ENCODE results near the gene UNC45B.
"Not testable (repeated sequence)": the region's sequence is repeated elsewhere in the genome, so short reads cannot be mapped to it uniquely, and the experiment has no call there.

Gene UNC45B

GRCh38 chr17:35170968-35171771 is 23.6 kb downstream of the UNC45B start:
- H3K27me3 Mint-ChIP-seq, result peaks cover 22% of the 10 kb centered on the region
- no peak overlapping the region for H3K27ac Mint-ChIP-seq
- no peaks in the 10 kb centered on the region for H3K36me3 Mint-ChIP-seq (ENCODE audit: low read depth)
- H3K4me3 Mint-ChIP-seq, result no peak overlapping the region
- intact Hi-C loops (cut with micrococcal nuclease), result no loop called here
- H3K9me3 Mint-ChIP-seq, result no peaks in the 10 kb centered on the region
- H3K4me1 Mint-ChIP-seq (ENCODE audit: low read depth), result no peaks in the 10 kb centered on the region

DNA sequence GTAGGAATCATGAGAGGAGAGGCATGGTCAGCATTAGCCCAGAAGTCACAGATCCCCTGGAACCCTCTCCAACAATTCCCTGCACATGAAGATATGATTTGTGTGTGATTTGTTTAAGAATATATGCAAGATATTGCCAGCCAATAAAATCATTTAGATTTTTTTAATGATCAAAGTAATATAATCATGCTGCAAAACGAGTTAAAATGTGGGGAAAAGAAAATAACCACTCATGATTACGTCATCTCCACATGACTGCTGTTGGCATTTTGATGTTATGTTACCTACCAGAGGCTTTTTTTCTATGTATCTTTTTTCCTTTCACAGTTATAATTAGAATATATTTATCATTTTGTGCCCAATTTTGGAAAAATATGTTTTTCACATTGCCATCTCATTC is 24.2 kb downstream of the UNC45B start:
- no peaks in the 10 kb centered on the region for H3K4me1 Mint-ChIP-seq (ENCODE audit: low read depth)
- H3K9me3 Mint-ChIP-seq, result no peaks in the 10 kb centered on the region
- H3K36me3 Mint-ChIP-seq (ENCODE audit: low read depth), result no peaks in the 10 kb centered on the region
- no peak overlapping the region for H3K27ac Mint-ChIP-seq
- intact Hi-C loops (cut with micrococcal nuclease), result loop anchor here (2.0 kb wide), 1 partner anchor 361 kb away; no protein-coding TSS in a partner anchor
- peaks cover 17% of the 10 kb centered on the region for H3K27me3 Mint-ChIP-seq
- H3K4me3 Mint-ChIP-seq, result no peak overlapping the region

GRCh38 chr17:35172321-35172720 is 24.7 kb downstream of the UNC45B start:
- H3K4me3 Mint-ChIP-seq; H3K4me1 Mint-ChIP-seq (ENCODE audit: low read depth); H3K36me3 Mint-ChIP-seq (ENCODE audit: low read depth); H3K27ac Mint-ChIP-seq; H3K9me3 Mint-ChIP-seq: not testable (repeated sequence)
- H3K27me3 Mint-ChIP-seq, result peaks cover 16% of the 10 kb centered on the region
- intact Hi-C loops (cut with micrococcal nuclease), result loop anchor here (2.0 kb wide), 1 partner anchor 360 kb away; no protein-coding TSS in a partner anchor

DNA sequence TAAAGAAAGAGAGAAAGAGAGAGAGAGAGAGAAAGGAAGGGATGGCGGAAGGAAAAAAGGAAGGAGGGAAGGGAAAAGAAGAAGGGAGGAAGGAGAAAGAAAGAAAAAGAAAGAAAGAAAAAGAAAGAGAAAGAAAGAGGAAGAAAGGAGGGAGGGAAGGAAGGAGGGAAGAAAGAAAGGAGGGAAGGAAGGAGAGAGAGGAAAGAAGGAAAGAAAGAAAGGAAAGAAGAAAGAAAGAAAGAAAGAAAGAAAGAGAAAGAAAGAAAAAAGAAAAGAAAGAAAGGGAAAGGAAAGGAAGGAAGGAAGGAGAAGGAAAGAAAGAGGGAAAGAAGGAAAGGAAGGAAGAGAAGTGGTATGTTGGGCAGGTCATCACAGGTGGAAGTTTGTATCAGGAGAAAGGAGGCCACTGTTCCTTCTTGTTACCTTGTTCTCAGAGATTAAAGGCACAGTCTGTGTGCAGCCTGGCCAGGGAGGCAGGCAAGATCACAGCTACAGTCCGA is 27.3 kb downstream of the UNC45B start:
- Mint-ChIP-seq H3K9me3 (no peaks in the 10 kb centered on the region), H3K27ac (no peak overlapping the region), H3K27me3 (peaks cover 15% of the 10 kb centered on the region), H3K4me1 (ENCODE audit: low read depth) (no peaks in the 10 kb centered on the region), H3K4me3 (no peak overlapping the region), H3K36me3 (ENCODE audit: low read depth) (no peaks in the 10 kb centered on the region)
- intact Hi-C loops (cut with micrococcal nuclease), result no loop called here

DNA sequence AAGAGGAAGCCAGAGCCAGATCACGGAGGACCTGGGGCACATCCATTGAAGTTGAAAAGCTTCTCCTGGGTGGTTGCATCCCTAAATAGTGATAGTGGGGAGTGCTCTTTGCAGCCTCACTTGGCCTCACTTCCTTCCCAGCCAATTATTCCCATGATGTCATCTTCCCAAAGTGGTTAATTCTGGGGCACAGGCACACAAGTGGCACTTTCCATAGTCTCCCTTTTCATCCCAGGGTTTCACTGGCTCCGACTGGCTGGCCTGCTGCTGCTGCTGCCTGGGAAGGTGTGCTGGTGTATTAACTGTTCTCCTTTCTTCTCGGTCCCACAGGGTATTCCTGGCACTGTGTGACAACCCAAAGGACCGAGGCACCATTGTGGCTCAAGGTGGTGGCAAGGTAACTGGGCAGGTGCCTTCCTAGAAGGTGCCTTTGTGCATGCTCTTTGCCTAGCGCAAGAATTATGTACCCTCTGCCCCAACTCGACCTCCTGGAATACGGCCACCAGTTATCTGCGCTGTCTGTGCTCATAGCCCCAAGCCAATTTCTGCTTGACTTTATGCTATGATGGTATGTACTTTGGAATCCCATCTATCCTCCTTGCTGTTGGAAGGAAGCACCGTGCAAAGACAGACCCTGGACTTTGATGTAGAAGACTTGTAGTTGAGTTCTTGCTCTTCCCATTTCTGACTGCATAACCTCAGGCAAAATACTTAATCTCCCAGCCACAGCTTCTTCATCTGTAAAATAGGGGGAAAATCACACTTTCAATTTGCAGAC is 28.2 kb downstream of the UNC45B start:
- H3K4me1 Mint-ChIP-seq (ENCODE audit: low read depth), result no peaks in the 10 kb centered on the region

DNA sequence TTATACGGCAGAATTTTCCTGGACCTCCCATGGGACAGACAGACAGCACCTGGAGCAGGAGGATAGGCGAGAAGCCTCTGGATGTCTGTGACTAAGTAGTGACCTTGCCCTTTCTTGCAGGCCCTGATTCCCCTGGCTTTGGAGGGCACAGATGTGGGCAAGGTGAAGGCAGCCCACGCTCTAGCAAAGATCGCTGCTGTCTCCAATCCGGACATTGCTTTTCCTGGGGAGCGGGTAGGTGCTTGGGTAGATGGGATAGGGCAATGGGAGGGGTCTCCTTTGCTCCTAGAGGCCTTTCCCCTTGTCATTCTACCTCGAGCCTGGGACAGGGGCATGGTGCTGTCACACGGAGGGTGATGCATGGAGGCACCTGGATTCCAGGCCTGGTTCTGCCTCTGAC is 29.3 kb downstream of the UNC45B start:
- intact Hi-C loops (cut with micrococcal nuclease), result no loop called here
- Mint-ChIP-seq H3K27ac (no peak overlapping the region), H3K36me3 (ENCODE audit: low read depth) (no peaks in the 10 kb centered on the region), H3K9me3 (no peaks in the 10 kb centered on the region), H3K4me1 (ENCODE audit: low read depth) (no peaks in the 10 kb centered on the region), H3K27me3 (peaks cover 17% of the 10 kb centered on the region), H3K4me3 (no peak overlapping the region)

More for the DNA sequence above, 28.2 kb downstream of the UNC45B start:
- H3K4me3 Mint-ChIP-seq, result no peak overlapping the region
- H3K36me3 Mint-ChIP-seq (ENCODE audit: low read depth), result no peaks in the 10 kb centered on the region
- H3K9me3 Mint-ChIP-seq, result no peaks in the 10 kb centered on the region
- intact Hi-C loops (cut with micrococcal nuclease), result no loop called here
- peaks cover 15% of the 10 kb centered on the region for H3K27me3 Mint-ChIP-seq
- no peak overlapping the region for H3K27ac Mint-ChIP-seq

DNA sequence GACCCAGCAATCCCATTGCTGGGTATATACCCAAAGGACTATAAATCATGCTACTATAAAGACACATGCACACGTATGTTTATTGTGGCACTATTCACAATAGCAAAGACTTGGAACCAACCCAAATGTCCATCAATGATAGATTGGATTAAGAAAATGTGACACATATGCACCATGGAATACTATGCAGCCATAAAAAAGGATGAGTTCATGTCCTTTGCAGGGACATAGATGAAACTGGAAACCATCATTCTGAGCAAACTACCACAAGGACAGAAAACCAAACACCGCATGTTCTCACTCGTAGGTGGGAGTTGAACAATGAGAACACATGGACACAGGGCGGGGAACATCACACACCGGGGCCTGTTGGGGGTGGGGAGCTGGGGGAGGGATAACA is 31.8 kb downstream of the UNC45B start:
- intact Hi-C loops (cut with micrococcal nuclease); H3K27ac Mint-ChIP-seq; H3K9me3 Mint-ChIP-seq; H3K4me3 Mint-ChIP-seq; H3K4me1 Mint-ChIP-seq (ENCODE audit: low read depth); H3K36me3 Mint-ChIP-seq (ENCODE audit: low read depth): not testable (repeated sequence)
- peaks cover 32% of the 10 kb centered on the region for H3K27me3 Mint-ChIP-seq

DNA sequence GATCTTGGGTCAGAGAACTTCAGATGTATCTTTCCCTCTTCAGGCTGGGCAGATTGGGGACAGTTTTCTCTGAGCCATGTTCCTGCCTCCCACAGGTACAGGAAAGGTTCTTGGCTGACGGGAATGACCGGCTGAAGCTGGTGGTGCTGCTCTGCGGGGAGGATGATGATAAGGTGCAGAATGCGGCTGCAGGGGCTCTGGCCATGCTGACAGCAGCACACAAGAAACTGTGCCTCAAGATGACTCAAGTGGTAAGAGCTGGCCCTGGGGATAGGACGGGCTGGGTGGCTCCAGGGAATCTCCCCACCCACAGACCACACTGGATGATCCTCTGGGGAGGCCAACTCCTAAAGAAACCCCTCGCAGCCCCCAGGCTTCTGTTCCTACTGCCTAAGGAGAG is 35.7 kb downstream of the UNC45B start:
- Mint-ChIP-seq H3K27me3 (peaks cover 27% of the 10 kb centered on the region), H3K9me3 (peaks cover 8% of the 10 kb centered on the region), H3K27ac (no peak overlapping the region), H3K36me3 (ENCODE audit: low read depth) (no peaks in the 10 kb centered on the region), H3K4me1 (ENCODE audit: low read depth) (peaks cover 28% of the 10 kb centered on the region), H3K4me3 (no peak overlapping the region)
- intact Hi-C loops (cut with micrococcal nuclease), result no loop called here

DNA sequence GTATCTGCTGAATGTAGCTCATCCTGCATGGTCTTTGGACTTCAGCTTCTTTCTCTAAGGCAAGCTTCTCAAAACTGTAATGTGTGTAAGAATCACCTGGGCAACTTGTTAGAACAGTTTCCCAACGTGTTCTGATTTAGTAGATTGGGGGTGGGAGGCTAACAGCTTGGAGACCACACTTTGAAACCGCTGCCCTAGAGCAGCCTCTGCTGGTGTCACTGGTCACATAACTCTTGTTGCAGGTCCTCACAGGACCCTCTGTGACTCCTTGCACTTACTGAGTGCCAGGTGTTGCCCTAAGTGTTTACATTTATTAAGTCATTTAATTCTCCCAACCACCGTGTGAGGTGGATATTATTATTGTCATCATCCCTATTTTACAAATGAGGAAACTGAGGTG is 36.7 kb downstream of the UNC45B start:
- no peak overlapping the region for H3K27ac Mint-ChIP-seq
- H3K4me1 Mint-ChIP-seq (ENCODE audit: low read depth), result peaks cover 32% of the 10 kb centered on the region
- intact Hi-C loops (cut with micrococcal nuclease), result no loop called here
- H3K4me3 Mint-ChIP-seq, result no peak overlapping the region
- peaks cover 8% of the 10 kb centered on the region for H3K9me3 Mint-ChIP-seq
- H3K27me3 Mint-ChIP-seq, result peaks cover 27% of the 10 kb centered on the region
- H3K36me3 Mint-ChIP-seq (ENCODE audit: low read depth), result no peaks in the 10 kb centered on the region

GRCh38 chr17:35185849-35186248 is 38.2 kb downstream of the UNC45B start:
- intact Hi-C loops (cut with micrococcal nuclease), result loop anchor here (5.0 kb wide), 1 partner anchor 56 kb away; the partner anchor contains the start of gene SLFN5
- peaks cover 29% of the 10 kb centered on the region for H3K27me3 Mint-ChIP-seq
- H3K4me3 Mint-ChIP-seq, result no peak overlapping the region
- H3K4me1 Mint-ChIP-seq (ENCODE audit: low read depth), result peaks cover 32% of the 10 kb centered on the region
- H3K36me3 Mint-ChIP-seq (ENCODE audit: low read depth), result no peaks in the 10 kb centered on the region
- no peak overlapping the region for H3K27ac Mint-ChIP-seq
- H3K9me3 Mint-ChIP-seq, result peaks cover 8% of the 10 kb centered on the region

- Mint-ChIP-seq H3K4me1 (ENCODE audit: low read depth) (peaks cover 32% of the 10 kb centered on the region), H3K4me3 (no peak overlapping the region), H3K27ac (no peak overlapping the region), H3K27me3 (peaks cover 33% of the 10 kb centered on the region), H3K9me3 (peaks cover 8% of the 10 kb centered on the region), H3K36me3 (ENCODE audit: low read depth) (no peaks in the 10 kb centered on the region)
- intact Hi-C loops (cut with micrococcal nuclease), result loop anchor here (5.0 kb wide), 1 partner anchor 55 kb away; the partner anchor contains the start of gene SLFN5
These were observed 39.9 kb downstream of the UNC45B start for GRCh38 chr17:35187481-35187880.

DNA sequence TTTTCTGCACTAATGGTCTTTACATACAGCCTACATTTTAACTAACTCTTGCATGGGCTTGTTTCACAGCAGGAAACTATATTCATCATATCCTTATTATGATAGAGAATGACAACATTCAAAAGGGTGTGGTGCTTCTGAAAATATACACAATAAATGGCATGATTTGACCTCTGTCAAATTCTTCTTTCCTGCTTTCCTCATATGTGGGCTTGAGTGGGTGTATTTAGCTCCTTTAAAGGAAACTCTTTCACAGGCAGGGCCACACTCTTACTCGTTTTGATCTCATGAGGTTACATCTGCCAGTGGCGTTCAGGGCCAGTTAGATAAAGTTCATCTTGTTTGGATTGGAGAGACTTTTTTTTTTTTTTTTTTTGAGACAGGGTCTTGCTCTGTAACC is 40.5 kb downstream of the UNC45B start:
- Mint-ChIP-seq H3K27me3 (peaks cover 32% of the 10 kb centered on the region), H3K4me1 (ENCODE audit: low read depth) (peaks cover 32% of the 10 kb centered on the region), H3K4me3 (no peak overlapping the region), H3K36me3 (ENCODE audit: low read depth) (no peaks in the 10 kb centered on the region), H3K27ac (no peak overlapping the region), H3K9me3 (peaks cover 8% of the 10 kb centered on the region)
- intact Hi-C loops (cut with micrococcal nuclease), result loop anchor here (5.0 kb wide), 1 partner anchor 54 kb away; the partner anchor contains the start of gene SLFN5

GRCh38 chr17:35189291-35189690 is 41.7 kb downstream of the UNC45B start:
- peaks cover 29% of the 10 kb centered on the region for H3K27me3 Mint-ChIP-seq
- peaks cover 8% of the 10 kb centered on the region for H3K9me3 Mint-ChIP-seq
- intact Hi-C loops (cut with micrococcal nuclease), result loop anchor here (5.0 kb wide), 1 partner anchor 53 kb away; the partner anchor contains the start of gene SLFN5
- no peak overlapping the region for H3K27ac Mint-ChIP-seq
- no peak overlapping the region for H3K4me3 Mint-ChIP-seq
- peaks cover 32% of the 10 kb centered on the region for H3K4me1 Mint-ChIP-seq (ENCODE audit: low read depth)
- no peaks in the 10 kb centered on the region for H3K36me3 Mint-ChIP-seq (ENCODE audit: low read depth)

All from dendritic cell treated with granulocyte-macrophage colony-stimulating factor and Interleukin-4, amounts not matched to agents 40 ng/mL and 50 ng/mL, for 4 days (primary cell).